ACHN (cell line): Measurements from ENCODE around the gene PRSS56.
A peak's percentile ranks its signal among the peaks of the same experiment; 100 is the strongest.
"Not testable (repeated sequence)": the region's sequence is repeated elsewhere in the genome, so short reads cannot be mapped to it uniquely, and the experiment has no call there.

Source experiments
- DNase-seq: peaks from one replicate; pipeline ENCODE4 v3.0.0-alpha.2; 2015
- in situ Hi-C: cut with HindIII; loops from 2 replicates; pipeline ENCODE4 v1.10.0; 2017; ENCODE audit warnings: low sequenced_read_pairs, low pct_ligation_motif_present, low pct_unique_long_range_greater_than_20kb

The PRSS56 gene

DNA sequence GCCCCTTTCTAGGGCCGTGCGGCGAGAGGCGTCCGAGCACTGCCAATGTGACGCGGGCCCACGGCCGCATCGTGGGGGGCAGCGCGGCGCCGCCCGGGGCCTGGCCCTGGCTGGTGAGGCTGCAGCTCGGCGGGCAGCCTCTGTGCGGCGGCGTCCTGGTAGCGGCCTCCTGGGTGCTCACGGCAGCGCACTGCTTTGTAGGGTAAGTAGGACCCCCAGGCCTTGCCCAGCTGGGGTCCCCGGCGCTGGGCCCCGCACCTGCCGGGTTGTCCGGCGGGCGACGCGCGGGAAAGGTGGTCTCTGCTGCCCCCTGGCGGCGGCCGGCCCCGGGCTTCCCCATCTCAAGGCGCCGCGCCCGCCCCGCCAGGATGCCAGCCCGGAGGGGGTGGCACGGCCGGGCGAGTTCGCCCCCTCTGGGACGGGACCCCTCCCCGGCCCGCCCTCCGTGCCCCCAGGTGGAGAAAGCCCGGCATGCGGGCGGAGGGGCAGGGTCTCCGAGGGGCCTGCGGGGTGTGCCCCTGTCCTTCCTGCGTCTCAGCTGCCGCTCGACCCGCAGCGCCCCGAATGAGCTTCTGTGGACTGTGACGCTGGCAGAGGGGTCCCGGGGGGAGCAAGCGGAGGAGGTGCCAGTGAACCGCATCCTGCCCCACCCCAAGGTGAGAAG is 1.9 kb downstream of the PRSS56 start:
- in situ Hi-C loops, result no loop called here
- peak; percentile 40 for DNase-seq

DNA sequence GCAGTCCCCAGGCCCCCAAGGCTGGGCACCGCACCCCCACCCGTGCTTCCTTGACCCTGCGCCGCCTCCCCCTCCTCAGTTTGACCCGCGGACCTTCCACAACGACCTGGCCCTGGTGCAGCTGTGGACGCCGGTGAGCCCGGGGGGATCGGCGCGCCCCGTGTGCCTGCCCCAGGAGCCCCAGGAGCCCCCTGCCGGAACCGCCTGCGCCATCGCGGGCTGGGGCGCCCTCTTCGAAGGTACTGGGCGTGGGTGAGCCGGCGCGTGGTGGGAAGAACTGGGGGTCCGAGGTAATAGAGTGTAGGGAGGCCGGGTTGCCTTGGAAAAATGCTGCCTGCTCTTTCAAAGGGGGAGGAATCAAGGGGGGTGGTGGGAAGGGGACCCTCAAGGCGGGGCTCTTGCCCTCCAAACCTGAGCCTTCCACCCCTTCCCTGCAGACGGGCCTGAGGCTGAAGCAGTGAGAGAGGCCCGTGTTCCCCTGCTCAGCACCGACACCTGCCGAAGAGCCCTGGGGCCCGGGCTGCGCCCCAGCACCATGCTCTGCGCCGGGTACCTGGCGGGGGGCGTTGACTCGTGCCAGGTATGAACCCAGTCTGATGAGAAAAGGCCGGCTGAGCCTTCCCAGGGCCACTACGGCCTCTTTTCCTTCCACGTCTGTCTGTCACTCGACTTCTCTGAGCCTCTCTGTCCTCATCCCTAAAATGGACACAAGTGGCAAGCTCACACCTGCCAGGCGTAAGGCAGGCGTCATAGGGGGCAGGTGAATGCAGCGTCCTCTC is 2.6 kb downstream of the PRSS56 start:
- in situ Hi-C loops, result no loop called here

DNA sequence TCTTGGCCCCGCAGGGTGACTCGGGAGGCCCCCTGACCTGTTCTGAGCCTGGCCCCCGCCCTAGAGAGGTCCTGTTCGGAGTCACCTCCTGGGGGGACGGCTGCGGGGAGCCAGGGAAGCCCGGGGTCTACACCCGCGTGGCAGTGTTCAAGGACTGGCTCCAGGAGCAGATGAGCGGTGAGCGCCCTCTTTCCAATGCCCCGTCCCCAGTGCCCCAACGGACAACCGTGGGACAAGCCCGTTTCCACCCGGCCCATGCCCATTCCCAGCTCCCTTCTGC is 3.2 kb downstream of the PRSS56 start:
- no peak for DNase-seq
- in situ Hi-C loops, result no loop called here

More for the DNA sequence above, 2.6 kb downstream of the PRSS56 start:
- DNase-seq, result no peak

DNA sequence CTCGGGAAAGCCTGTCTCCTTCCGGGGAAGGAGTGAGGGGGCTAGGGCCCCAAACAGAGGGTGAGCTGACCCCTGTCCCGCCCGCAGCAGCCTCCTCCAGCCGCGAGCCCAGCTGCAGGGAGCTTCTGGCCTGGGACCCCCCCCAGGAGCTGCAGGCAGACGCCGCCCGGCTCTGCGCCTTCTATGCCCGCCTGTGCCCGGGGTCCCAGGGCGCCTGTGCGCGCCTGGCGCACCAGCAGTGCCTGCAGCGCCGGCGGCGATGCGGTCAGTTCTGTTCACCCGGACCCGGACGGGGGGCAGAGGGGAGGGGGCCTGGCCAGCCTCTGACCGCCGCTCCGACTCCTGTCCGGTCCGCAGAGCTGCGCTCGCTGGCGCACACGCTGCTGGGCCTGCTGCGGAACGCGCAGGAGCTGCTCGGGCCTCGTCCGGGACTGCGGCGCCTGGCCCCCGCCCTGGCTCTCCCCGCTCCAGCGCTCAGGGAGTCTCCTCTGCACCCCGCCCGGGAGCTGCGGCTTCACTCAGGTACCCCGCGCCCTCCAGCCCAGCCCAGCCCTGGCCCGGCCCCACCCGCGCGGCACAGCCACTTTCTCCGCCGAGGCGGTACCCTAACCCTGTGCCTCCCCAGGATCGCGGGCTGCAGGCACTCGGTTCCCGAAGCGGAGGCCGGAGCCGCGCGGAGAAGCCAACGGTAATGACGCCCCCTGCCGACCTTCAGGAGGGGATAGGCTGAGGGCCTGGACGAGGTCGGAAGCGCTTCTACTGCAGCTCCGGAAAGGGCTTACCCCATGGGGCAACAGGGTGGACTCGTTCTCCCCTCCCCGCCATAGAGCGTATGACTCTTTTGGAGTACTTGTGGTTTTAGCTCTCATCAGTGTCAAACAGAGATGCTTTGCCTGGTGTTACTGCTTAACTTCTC is 3.8 kb downstream of the PRSS56 start:
- in situ Hi-C loops, result no loop called here
- DNase-seq, result peak; percentile 75

DNA sequence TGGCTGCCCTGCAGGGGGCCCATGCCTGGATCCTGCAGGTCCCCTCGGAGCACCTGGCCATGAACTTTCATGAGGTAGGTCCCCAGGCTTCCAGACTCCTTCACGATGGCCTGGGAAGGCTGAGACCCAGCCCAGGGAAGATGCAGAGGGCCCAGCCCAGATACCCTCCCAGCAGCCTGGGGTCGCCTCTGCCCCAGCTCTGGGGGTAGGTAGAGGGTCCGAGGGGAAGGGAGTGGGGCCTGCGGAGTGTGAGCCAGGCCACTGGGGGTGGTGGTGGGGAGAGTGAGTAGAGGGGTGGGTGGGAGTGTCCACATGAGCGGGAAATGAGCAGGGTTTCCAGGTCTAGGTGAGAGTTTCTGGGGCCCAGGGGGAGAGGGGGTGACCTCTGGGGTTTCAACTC is 4.6 kb downstream of the PRSS56 start:
- in situ Hi-C loops, result no loop called here
- DNase-seq, result no peak

DNA sequence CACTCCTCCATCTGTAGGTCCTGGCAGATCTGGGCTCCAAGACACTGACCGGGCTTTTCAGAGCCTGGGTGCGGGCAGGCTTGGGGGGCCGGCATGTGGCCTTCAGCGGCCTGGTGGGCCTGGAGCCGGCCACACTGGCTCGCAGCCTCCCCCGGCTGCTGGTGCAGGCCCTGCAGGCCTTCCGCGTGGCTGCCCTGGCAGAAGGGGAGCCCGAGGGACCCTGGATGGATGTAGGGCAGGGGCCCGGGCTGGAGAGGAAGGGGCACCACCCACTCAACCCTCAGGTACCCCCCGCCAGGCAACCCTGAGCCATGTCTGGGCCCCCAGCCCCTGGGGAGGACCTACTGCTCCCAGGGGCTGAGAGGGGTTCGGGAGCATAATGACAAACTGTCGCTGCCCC is 5.0 kb downstream of the PRSS56 start:
- no peak for DNase-seq
- in situ Hi-C loops, result no loop called here

DNA sequence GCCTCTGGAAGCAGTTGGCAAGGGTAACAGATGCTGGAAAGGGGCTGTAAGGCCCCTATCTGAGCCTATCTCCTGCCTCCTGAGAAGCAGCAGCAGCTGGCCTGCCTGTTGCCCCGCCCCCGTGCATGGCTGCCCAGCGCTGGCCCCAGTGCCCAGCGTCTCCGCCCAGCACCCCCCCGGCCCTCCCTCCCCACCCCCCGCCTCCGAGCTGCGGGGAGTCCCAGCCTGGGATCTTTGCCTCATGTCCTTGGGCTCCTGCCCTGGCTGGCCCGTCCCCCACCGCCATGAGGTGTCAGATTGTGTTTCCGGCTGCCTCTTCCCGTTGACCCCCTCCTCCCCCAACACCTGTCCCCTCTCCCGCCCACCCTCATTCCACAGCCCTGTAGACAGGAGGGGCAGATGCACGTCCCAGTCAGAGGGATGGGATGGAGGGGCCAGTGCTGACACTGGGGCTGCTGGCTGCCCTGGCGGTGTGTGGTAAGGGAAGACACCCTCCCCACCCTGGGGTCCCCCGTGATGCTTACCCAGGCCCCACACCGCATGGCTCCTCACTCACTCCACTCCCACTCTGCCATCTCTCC is 5.7 kb downstream of the PRSS56 start, which contains the start of gene CHRND:
CHRND (plus strand) TSS at position 370 of the 581 bp plus-strand sequence; CDS start at position 426, 56 bp downstream.
- in situ Hi-C loops, result no loop called here
- DNase-seq, result no peak

DNA sequence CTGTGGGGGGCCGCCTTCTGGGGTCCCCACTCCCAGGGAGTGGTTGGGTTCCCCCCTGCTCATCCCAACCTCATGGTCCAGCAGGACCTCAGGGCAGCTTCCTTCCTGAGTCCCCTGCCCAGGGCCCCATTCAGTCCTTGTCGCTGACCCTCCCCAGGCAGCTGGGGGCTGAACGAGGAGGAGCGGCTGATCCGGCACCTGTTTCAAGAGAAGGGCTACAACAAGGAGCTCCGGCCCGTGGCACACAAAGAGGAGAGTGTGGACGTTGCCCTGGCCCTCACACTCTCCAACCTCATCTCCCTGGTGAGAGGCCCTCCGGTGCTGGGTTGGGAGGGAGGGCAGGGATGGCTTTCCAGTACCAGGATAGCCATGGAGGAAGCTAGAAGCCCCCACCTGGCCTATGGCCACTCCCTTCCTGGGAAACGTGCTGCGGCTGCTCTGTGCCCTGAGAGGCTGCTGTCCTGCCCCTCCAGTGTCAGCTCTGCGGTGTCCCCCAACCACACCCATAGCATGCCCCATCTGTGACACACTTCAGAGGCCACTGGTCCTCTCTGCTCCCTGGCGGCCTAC is 6.3 kb downstream of the PRSS56 start:
- DNase-seq, result no peak
- in situ Hi-C loops, result no loop called here

DNA sequence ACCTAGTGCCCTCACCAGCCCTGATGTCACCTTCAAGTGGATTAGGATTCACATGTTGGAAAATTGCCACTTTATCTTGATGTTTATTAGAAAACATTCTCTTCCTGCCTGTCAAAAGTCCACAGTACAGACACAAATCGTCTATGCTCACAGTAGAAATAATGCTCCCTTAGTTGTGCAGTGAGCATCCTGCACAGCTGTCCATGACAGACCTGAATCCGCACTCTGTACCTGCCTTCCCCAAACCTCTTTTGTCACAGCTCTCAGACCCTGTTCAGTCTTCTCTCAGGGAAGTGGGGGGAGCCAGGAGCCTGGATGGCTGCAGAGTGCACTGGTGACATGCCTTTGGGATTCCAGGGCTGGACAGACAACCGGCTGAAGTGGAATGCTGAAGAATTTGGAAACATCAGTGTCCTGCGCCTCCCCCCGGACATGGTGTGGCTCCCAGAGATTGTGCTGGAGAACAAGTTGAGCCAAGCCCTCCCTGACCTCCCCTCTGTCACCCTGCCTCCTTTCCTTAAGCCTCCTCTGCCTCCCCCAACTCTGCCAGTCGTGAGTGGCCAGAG is 7.8 kb downstream of the PRSS56 start:
- no peak for DNase-seq
- in situ Hi-C loops, result no loop called here

DNA sequence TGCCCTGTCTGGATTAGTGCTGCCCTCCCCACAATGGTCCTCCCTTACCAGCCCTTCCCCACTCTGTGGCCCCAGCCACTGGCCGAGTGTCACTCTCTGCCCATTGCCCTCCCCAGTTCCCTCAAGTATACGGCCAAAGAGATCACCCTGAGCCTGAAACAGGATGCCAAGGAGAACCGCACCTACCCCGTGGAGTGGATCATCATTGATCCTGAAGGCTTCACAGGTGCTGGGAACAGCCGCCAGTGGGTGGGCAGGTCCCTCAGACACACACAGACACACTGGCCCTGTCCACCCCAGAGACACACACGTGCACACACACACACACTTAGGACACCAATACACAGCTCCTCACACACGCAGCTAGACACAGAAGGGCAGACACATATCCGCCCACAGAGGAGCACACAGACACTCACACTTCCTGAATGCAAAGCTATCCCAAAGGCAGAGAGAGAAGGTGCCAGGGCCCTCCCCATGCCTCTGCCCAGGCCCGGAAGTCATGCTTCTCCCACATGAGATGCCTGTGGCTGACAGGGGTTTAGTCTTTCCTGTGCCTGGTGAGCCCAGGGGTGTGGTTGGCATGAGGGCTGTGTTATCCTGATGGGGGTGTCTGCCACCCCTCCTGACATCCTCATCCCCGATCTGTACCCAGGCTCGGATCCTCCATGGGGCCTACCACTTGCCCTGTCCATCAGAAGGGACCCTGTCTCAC is 8.7 kb downstream of the PRSS56 start:
- DNase-seq, result no peak
- in situ Hi-C loops, result no loop called here

DNA sequence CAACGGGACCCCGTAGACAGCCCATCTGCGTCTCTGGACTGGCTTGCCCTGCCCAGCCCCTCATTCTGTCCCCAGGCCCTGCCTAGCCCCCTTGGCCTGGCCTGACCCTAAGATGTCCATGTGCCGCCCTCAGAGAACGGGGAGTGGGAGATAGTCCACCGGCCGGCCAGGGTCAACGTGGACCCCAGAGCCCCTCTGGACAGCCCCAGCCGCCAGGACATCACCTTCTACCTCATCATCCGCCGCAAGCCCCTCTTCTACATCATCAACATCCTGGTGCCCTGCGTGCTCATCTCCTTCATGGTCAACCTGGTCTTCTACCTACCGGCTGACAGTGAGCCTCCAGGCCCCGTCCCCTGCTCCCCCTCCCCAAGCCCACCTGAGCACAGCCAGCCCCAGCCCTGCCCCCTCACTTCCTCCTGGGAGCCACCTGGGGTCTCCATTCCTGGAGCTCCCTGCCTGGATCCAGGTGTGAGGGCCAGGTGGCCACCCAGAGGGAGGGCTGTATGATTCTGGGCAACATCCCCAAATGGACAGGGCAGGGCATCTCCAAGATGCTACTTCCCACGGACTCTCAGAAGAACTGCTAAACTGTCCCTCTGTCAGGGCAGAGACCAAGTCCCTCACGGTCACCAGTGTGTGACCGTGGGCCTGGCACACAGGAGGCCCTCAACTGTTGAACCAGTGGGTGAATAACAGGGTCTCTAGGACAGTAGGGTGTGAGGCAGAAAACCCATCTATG is 9.8 kb downstream of the PRSS56 start:
- in situ Hi-C loops, result no loop called here
- no peak for DNase-seq

DNA sequence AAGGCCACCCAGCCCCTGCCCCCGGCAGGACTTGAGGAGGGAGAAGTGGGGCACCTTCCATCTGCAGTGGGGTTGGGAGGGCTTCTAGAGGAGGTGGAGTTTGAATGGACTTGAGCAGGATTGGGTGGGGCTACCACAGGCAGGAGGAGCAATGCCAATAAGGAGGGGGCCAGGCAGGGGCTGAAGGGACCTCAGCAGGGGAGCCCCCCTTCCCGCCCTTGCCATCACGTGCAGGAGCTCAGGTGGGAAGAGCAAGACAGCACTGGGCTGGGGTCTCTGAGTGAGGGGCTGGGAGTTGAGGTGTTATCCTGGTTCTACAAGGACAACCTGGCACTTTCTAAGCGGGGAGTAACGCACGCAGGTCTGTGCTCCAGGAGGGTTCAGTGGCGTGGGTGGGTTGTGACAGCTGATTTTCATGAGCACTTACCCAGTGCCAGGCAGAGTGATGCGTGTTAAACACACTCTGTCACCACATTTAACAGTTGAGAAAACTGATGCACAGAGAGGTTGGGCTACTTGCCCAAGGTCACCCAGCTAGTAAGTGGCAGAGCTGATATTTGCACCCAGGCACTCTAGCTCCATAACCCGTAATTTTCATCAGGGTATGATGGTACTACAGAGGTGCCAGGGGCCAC is 10.6 kb downstream of the PRSS56 start:
- no peak for DNase-seq
- in situ Hi-C loops, result no loop called here

DNA sequence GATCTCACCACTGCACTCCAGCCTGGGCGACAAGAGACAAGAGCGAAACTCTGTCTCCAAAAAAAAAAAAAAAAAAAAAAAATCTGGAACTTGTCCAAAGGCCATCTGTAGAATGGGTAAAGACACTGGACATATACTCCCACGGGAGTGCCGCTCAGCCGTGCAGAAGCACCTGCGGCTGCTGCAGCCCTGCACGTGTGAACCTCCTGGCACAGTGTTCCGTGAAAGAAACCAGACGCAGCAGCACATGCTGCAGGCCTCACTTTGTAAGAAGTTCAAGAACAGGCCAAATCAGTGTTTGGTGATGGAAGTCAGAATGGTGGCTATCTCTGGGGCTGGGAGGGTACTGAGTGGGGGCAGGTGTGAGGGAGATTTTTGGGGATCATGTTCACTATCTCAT is 12.2 kb downstream of the PRSS56 start:
- DNase-seq, result no peak
- in situ Hi-C loops, result no loop called here

DNA sequence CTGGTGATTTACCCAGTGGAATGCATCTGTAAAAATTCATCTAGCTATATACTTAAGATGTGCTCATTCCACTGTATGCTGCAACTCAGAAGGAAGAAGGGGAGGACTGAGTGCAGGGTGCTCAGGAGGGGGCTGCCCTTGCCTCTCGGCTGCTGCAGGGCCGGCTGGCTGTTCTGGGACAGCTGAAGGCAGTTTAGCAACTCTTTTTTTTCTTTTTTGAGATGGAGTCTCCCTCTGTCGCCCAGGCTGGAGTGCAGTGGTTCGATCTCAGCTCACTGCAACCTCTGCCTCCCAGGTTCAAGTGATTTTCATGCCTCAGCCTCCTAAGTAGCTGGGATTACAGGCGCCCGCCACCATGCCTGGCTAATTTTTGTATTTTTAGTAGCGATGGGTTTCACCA is 12.6 kb downstream of the PRSS56 start:
- in situ Hi-C loops, result not testable (repeated sequence)

DNA sequence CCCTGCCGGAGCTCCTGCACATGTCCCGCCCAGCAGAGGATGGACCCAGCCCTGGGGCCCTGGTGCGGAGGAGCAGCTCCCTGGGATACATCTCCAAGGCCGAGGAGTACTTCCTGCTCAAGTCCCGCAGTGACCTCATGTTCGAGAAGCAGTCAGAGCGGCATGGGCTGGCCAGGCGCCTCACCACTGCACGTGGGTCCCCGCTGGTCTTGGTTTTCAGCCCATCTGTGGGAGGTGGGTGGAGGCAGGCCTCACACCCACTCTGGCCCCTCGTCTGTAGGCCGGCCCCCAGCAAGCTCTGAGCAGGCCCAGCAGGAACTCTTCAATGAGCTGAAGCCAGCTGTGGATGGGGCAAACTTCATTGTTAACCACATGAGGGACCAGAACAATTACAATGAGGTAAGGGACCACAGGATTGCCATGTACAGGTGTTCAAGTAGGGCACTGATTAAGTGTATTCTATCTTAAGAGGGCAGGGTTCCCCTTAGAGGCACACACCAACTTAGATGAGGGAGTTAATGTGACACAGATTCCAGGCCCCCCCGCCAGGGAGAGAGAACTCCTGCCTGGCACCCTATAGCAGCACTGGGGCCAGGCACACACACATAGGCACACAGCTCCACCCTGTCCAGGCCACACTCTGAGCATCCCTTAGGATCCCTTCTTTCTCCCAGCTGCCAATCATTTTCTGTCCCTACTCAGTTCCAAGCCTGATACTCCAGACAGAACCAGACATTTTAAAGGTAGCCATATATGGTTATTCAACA is 13.9 kb downstream of the PRSS56 start:
- in situ Hi-C loops, result no loop called here
- DNase-seq, result no peak

More for the DNA sequence above, 12.6 kb downstream of the PRSS56 start:
- not testable (repeated sequence) for DNase-seq
